ENCODE data around the gene LCA5. TPM values are rescaled to one million over a fixed set of nuclear protein-coding genes. Genes with fewer than 3 reads are reported as not detected.
A peak's percentile ranks its signal among the peaks of the same experiment; 100 is the strongest.

Gene LCA5
- total RNA-seq, 1 experiment from 2014 or later, result 2.3 TPM

DNA sequence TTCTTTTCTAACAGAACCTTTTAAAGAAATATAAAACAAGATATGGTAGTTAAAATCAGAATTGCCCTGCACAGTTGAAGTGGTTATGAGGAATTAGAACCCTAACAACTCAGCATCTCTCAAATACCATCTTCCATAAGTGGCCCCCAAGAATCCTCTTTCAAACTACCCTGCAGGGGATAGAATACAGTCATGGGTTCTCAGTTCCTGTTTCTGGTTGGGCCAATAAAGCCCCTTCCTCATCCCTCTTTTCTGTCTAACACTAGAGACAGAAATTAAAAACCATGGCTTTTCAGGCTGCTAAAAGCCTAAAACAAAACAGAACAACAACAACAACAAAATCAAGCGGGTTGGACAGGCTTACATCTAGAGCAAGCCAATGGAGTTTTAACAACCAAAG is 6.7 kb upstream of the LCA5 start:
- H3K23me2 ChIP-seq (ENCODE audit: insufficient read length, low read depth, low read length, poor library complexity, severe bottlenecking), result no peaks in the 10 kb centered on the region
- no peak overlapping the region for H3K56ac ChIP-seq (ENCODE audit: insufficient read length, low read depth, low read length)
- H2BK120ac ChIP-seq (ENCODE audit: low read depth, low read length, poor library complexity, severe bottlenecking), result no peak overlapping the region
- no peaks in the 10 kb centered on the region for H3K9me3 Mint-ChIP-seq
- no peak overlapping the region for H3K4me2 ChIP-seq (ENCODE audit: insufficient read depth, insufficient read length, low read length)
- TF ChIP-seq, protein P1, sequence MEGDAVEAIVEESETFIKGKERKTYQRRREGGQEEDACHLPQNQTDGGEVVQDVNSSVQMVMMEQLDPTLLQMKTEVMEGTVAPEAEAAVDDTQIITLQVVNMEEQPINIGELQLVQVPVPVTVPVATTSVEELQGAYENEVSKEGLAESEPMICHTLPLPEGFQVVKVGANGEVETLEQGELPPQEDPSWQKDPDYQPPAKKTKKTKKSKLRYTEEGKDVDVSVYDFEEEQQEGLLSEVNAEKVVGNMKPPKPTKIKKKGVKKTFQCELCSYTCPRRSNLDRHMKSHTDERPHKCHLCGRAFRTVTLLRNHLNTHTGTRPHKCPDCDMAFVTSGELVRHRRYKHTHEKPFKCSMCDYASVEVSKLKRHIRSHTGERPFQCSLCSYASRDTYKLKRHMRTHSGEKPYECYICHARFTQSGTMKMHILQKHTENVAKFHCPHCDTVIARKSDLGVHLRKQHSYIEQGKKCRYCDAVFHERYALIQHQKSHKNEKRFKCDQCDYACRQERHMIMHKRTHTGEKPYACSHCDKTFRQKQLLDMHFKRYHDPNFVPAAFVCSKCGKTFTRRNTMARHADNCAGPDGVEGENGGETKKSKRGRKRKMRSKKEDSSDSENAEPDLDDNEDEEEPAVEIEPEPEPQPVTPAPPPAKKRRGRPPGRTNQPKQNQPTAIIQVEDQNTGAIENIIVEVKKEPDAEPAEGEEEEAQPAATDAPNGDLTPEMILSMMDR (conservative IDR thresholded peaks at IDR 0.05), result no peak
- H2BK12ac ChIP-seq (ENCODE audit: insufficient read length, low read depth, low read length), result no peak overlapping the region
- no peak overlapping the region for H3K18ac ChIP-seq (ENCODE audit: insufficient read length, low read depth, low read length)
- H3K4me3 Mint-ChIP-seq, result no peak overlapping the region
- peak overlapping the region in 1 of 3 experiments; percentile 39; a peak in 1 of 7 replicates for H3K27ac Mint-ChIP-seq
- no peak overlapping the region for H2AFZ ChIP-seq (ENCODE audit: low read length)
- no peaks in the 10 kb centered on the region for H3K79me2 ChIP-seq (ENCODE audit: insufficient read depth, low read length)
- no peak overlapping the region for H3K27ac ChIP-seq (ENCODE audit: insufficient read length, low read depth, low read length)
- H4K5ac ChIP-seq (ENCODE audit: insufficient read length, low read depth, low read length), result no peak overlapping the region
- H3K36me3 Mint-ChIP-seq (ENCODE audit: insufficient read depth in 1 of 3, low read depth in 3 of 3), result peaks cover 3 to 18% (median 14%) of the 10 kb centered on the region in 3 experiments; a peak in 6 of 7 replicates
- H3K23ac ChIP-seq (ENCODE audit: insufficient read length, low read depth, low read length), result no peak overlapping the region
- H3K27me3 ChIP-seq (ENCODE audit: insufficient read depth, low read length), result no peaks in the 10 kb centered on the region
- DNase-seq, result no peak
- no peak overlapping the region for H2AK5ac ChIP-seq (ENCODE audit: insufficient read length, low read length)
- H3T11ph ChIP-seq (ENCODE audit: low read length), result no peak overlapping the region
- peaks cover 3% of the 10 kb centered on the region; the same call in 1 of the 2 replicates for H3K4me1 ChIP-seq (ENCODE audit: insufficient read depth, low read length)
- peaks cover 30 to 37% of the 10 kb centered on the region in 2 experiments for H3K4me1 Mint-ChIP-seq
- H4K8ac ChIP-seq (replicated peaks; ENCODE audit: insufficient read length, low read depth, low read length), result no peak overlapping the region
- H4K20me1 ChIP-seq (ENCODE audit: control insufficient read depth, insufficient read depth, insufficient read length), result no peaks in the 10 kb centered on the region
- H3K27me3 Mint-ChIP-seq (ENCODE audit: low read depth), result no peaks in the 10 kb centered on the region
- no CpG with 5 or more reads among the region's 1 CpG for WGBS (ENCODE audit: extremely low coverage, insufficient read length, low lambda C conversion rate)
- H3K9ac ChIP-seq (ENCODE audit: extremely low read depth, insufficient read length, low read length), result no peak overlapping the region
- H3K4ac ChIP-seq (ENCODE audit: low read depth, low read length), result no peak overlapping the region
- H4K91ac ChIP-seq (ENCODE audit: insufficient read length, low read depth, low read length), result no peak overlapping the region
- H3K9me3 ChIP-seq (ENCODE audit: control insufficient read depth, low read depth, low read length), result no peaks in the 10 kb centered on the region
- H2BK5ac ChIP-seq (ENCODE audit: insufficient read length, low read length), result no peak overlapping the region
- no peak overlapping the region for H2BK20ac ChIP-seq (ENCODE audit: low read depth, low read length, poor library complexity, severe bottlenecking)
- no peaks in the 10 kb centered on the region for H3K79me1 ChIP-seq (ENCODE audit: insufficient read depth, low read depth, low read length, poor library complexity, severe bottlenecking)
- no peak overlapping the region for H2BK15ac ChIP-seq (ENCODE audit: low read depth, low read length)
- H3K14ac ChIP-seq (ENCODE audit: insufficient read depth, low read length), result no peak overlapping the region; the same call in 1 of the 2 replicates
